ENCODE data around the gene LMAN1L.

Gene LMAN1L

DNA sequence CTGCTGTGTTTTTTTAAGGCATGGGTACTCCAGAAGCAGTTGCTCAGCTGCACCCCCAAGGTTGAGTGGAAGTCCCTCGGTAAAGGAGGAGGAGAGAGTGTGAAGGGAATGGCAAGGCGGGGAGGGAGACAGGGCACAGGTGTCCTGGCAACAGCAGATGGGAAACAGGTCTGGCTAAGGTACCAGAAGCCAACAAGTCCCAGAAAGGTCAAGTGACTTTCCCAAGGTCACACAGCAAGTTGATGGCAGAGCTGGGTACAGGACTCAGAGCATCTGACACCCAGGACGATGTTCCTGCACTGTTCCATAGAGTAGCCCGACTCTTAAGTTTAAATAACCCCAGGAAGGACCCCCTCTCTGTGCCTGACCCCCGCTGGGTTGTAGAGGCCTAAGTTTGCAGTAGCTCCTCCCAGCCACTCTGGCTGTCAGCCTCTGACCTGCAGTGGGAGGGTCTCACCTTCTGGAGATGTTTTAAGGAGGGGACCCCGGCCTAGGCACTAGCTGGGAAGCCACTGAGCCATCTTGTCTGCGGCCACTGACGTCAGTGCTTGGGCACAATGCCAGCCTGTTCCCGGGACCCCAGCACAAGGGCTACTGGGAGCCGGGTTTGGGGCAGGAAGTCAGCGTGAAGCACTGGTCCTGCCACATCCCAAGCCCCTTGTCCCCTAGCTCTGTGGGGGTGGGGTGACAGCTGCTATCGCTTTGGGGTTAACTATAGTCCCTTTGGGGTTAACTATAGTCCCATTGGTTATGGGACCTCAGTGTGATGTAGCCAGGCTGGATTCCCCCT lies 20.2 kb upstream of the LMAN1L start:
- DNase-seq (ENCODE audit: extremely low spot score, insufficient read length, low read depth) (no peak), FAIRE-seq (peak; percentile 58)

- DNase-seq (ENCODE audit: extremely low spot score, insufficient read length, low read depth) (no peak), FAIRE-seq (peak; percentile 62)
Observed at GRCh38 chr15:74793135-74794028, 19.3 kb upstream of the LMAN1L start.

DNA sequence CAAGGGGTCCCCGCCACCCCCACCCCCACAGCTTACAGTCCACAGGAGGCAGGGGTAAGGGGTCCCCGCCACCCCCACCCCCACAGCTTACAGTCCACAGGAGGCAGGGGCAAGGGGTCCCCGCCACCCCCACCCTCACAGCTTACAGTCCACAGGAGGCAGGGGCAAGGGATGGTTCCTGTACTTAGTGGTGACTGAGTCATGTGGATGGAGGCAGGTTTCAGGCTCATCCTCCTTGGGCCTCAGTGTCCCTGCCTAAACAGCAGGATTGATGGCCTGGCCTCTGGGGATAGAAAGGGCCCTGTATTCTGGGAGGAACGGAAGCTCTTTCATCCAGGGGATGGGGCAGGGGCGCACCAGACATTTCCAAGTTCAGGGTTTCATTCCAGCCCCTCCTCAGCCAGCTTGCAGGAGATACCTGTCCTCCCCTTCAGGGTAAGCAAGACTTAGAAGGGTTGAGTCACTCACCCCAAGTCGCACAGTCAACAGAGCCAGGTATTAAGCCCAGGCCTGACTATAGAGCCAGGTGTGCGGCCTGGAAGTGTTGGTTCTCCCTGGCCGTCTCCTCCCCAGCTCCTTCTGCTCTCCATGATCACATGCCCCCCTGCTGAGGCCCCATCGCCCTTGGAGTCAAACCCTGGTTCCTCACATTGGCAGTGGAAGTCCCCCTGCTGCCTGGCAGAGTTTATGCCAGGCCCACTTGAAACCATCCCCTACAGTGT lies 18.2 kb upstream of the LMAN1L start:
- DNase-seq (ENCODE audit: extremely low spot score, insufficient read length, low read depth) (no peak), FAIRE-seq (no peak)

GRCh38 chr15:74794970-74795349 lies 17.7 kb upstream of the LMAN1L start:
- DNase-seq (ENCODE audit: extremely low spot score, insufficient read length, low read depth), result no peak
- no peak for FAIRE-seq

DNA sequence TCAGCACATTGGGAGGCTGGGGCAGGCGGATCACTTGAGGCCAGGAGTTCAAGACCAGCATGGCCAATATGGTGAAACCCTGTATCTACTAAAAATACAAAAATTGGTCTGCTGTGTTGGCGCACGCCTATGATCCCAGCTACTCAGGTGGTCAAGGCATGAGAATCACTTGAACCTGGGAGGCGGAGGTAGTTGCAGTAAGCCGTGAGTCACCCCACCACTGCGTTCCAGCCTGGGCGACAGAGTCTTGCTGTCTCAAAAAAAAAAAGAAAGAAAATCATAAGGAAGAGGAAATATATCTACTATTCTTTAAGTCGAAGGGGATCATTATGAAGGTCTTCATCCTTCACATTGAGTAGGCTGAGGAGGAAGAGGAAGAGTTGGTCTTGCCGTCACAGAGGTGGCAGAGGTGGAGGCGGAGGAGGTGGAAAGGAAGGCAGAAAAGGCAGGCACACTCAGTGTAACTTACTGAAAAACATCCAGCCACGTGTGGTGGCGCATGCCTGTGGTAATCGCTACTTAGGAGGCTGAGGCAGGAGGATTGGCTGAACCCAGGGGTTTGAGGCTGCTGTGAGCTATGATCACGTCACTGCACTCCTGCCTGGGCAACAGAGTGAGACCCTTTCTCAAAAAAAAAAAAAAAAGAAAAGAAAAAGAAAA lies 16.5 kb upstream of the LMAN1L start:
- no peak for FAIRE-seq
- no peak for DNase-seq (ENCODE audit: extremely low spot score, insufficient read length, low read depth)

GRCh38 chr15:74798388-74799254 lies 14.0 kb upstream of the LMAN1L start:
- no peak for DNase-seq (ENCODE audit: extremely low spot score, insufficient read length, low read depth)
- FAIRE-seq, result peak; percentile 73

DNA sequence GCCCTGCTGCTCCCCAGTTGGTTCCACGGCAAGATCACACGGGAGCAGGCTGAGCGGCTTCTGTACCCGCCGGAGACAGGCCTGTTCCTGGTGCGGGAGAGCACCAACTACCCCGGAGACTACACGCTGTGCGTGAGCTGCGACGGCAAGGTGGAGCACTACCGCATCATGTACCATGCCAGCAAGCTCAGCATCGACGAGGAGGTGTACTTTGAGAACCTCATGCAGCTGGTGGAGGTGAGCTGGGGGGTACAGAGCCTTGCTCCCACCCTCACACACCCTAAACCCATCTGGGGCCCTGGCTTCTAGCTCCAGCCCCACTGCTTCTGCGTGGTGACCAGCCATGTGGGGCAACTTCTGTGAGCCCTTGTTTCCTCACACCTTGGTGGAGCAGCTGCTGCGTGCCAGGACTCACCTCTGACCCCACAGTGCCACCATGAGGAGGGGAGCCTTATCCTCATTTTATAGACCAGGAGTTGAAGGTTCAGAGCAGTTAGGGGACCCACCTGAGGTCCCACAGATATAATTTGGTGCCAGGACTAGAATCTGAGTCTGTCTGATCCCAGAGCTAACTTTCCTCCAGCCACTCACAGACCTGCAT lies 13.3 kb upstream of the LMAN1L start:
- peak; percentile 70 for FAIRE-seq
- DNase-seq (ENCODE audit: extremely low spot score, insufficient read length, low read depth), result no peak

DNA sequence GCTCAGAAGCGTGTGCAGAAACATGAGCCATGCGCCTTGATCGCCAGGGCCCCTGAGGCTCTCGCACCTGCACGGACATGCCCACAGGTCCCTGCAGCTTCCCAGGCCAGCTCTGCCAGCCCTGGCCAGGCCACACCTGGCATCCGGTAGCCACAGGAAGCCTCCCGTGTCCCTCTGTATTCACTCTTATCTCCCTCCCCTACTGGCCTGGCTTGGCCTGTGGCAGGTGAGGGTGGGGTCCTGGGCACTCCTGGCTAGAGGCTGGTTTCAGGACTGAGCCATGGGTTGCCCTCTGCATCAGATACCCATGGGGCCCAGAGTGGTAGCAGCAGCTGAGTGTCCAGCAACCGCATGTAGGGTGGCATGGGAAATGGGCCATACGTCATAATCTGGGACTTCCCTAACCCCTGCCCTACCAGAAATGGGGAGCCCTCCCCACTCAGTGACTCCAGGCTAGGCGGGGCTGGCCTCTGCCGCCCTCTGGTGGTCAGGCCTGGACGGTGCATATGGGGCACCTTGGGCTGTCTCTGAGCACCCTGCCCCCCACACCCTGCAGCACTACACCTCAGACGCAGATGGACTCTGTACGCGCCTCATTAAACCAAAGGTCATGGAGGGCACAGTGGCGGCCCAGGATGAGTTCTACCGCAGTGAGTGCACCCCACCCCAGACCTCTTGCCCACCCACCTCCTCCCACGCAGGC lies 12.6 kb upstream of the LMAN1L start:
- FAIRE-seq, result peak; percentile 98
- DNase-seq (ENCODE audit: extremely low spot score, insufficient read length, low read depth), result peak; percentile 88

- no peak for FAIRE-seq
- no peak for DNase-seq (ENCODE audit: extremely low spot score, insufficient read length, low read depth)
Observed at GRCh38 chr15:74800559-74801094, 12.0 kb upstream of the LMAN1L start.

DNA sequence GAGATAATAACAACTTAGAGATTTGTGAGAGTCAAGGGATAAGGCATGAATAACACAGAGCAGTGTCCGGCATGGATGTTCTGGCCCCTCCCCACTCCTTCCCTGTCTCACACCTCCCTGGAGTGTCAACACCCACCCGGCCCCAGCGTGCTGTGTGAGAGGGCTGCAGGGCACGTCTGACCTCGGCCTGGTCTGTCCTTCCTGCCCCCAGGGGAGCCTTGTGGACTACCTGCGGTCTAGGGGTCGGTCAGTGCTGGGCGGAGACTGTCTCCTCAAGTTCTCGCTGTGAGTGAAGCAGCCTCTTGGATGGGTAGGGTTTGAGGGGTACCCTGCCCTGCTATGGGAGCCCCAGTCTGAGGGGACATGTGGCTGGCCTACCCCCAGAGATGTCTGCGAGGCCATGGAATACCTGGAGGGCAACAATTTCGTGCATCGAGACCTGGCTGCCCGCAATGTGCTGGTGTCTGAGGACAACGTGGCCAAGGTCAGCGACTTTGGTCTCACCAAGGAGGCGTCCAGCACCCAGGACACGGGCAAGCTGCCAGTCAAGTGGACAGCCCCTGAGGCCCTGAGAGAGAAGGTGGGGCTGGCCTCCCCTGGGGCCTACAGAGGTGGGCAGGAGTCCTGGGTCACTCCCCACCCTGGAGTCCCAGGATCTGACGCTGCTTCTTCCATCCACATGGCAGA lies 11.2 kb upstream of the LMAN1L start:
- no peak for DNase-seq (ENCODE audit: extremely low spot score, insufficient read length, low read depth)
- FAIRE-seq, result no peak

DNA sequence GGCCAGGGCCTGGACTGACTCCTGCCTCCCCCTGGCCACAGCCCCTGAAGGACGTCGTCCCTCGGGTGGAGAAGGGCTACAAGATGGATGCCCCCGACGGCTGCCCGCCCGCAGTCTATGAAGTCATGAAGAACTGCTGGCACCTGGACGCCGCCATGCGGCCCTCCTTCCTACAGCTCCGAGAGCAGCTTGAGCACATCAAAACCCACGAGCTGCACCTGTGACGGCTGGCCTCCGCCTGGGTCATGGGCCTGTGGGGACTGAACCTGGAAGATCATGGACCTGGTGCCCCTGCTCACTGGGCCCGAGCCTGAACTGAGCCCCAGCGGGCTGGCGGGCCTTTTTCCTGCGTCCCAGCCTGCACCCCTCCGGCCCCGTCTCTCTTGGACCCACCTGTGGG lies 10.3 kb upstream of the LMAN1L start:
- no peak for DNase-seq (ENCODE audit: extremely low spot score, insufficient read length, low read depth)
- FAIRE-seq, result no peak

DNA sequence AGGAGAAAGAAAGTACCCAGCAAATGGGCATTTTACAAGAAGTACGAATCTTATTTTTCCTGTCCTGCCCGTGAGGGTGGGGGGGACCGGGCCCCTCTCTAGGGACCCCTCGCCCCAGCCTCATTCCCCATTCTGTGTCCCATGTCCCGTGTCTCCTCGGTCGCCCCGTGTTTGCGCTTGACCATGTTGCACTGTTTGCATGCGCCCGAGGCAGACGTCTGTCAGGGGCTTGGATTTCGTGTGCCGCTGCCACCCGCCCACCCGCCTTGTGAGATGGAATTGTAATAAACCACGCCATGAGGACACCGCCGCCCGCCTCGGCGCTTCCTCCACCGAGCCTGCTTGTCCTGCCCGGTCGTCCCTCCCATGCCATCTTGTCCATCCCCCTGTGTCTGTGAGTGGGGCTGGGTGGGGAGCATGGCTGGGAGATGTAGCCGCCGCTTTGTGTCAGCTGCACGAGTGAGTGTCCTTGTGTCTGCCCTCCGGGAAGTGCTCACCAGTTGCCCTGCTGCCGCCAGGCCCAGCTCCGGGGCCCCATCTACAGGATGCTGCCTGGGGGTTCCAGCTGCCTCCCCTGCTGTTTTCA lies 9.7 kb upstream of the LMAN1L start:
- FAIRE-seq (no peak), DNase-seq (ENCODE audit: extremely low spot score, insufficient read length, low read depth) (no peak)

- DNase-seq (ENCODE audit: extremely low spot score, insufficient read length, low read depth), result no peak
- FAIRE-seq, result no peak
Observed at GRCh38 chr15:74804935-74805334, 7.7 kb upstream of the LMAN1L start.

- DNase-seq (ENCODE audit: extremely low spot score, insufficient read length, low read depth) (no peak), FAIRE-seq (peak; percentile 15)
Observed at GRCh38 chr15:74807282-74807681, 5.4 kb upstream of the LMAN1L start.

DNA sequence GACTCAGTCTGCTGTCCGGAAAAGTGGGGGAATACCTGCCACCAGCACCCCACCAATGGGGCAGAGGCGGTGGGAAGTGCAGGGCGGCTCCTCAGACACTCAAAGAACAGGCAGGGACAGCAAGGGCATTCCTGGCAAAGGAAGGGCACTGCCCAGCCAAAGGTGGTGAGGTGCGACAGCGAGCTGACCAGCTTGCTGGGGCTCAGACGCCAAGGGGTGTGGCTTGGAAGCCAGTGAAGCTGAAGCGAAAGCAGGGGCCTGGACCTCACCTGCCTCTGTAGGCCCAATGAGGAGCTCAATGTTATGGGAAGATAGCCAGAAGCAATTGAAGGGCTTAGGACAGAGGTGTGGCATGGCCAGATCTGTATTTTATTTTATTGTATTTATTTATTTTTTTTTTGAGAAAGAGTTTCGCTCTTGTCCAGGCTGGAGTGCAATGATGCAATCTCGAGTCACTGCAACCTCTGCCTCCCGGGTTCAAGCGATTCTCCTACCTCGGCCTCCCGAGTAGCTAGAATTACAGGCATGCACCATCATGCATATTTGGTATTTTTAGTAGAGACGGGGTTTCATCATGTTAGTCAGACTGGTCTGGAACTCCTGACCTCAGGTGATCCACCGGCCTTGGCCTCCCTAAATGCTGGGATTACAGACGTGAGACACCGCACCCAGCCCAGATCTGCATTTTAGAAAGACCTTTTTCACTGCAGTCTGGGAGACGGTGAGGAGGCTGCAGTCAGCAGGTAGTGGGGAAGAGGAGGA lies 4.4 kb upstream of the LMAN1L start:
- DNase-seq (ENCODE audit: extremely low spot score, insufficient read length, low read depth) (no peak), FAIRE-seq (peak; percentile 59)

DNA sequence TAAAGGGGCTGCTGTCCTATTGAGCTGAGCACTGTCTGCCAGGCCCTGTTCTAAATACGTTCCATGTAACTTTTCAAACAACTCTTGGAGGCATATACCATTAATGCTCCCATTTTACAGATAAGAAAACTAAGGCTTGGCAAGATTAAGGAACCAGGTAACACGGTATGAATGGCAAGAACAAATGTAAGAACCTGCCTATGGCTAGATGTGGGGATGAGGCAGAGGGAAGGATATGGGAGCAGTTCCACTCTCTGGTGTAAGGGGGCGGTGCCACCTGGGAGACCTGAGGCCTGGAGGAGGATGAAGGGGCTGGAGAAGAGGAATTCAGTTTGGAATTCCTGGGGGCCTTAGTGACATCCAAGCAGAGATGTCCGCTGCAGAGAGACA lies 3.8 kb upstream of the LMAN1L start:
- FAIRE-seq (no peak), DNase-seq (ENCODE audit: extremely low spot score, insufficient read length, low read depth) (no peak)

All from GM18507 (cell line).